Measurements from ENCODE around the gene EHBP1.

- no peak for TF ChIP-seq CTCF (IDR thresholded peaks at IDR 0.05)
- TF ChIP-seq RFX5 (IDR thresholded peaks at IDR 0.05; ENCODE audit: low read length), result no peak
- no peak for TF ChIP-seq RAD21 (IDR thresholded peaks at IDR 0.05; ENCODE audit: low read length)
- TF ChIP-seq FOSL2 (IDR thresholded peaks at IDR 0.05; ENCODE audit: borderline replicate concordance, low read depth), result no peak
- no peak for TF ChIP-seq GATA2 (CRISPR knock-in tag; IDR thresholded peaks at IDR 0.05)
- no peak for TF ChIP-seq PBX3 (IDR thresholded peaks at IDR 0.05)
Observed at GRCh38 chr2:63064197-63064596, 358.7 kb downstream of the EHBP1 start.
